SU-DHL-6 (cell line): ENCODE data around the gene PSTPIP1.

Source experiments
- H2AFZ ChIP-seq: fragments of 200-600 bp; sonication (generic); 2 replicates; pipeline ENCODE4 v1.6.1; 2014; ENCODE audit warnings: low read depth, mild to moderate bottlenecking, moderate library complexity, mixed read lengths, antibody characterized with exemption, low read length; ENCODE audit not compliant: severe bottlenecking
- H3F3A ChIP-seq: fragments of 200-600 bp; shearing (Covaris generic); 2 replicates; pipeline ENCODE4 v1.6.0; 2016; ENCODE audit warnings: antibody characterized with exemption, mild to moderate bottlenecking; ENCODE audit not compliant: insufficient read depth
- H3K27ac ChIP-seq: fragments of 200-600 bp; sonication (generic); 2 replicates; pipeline ENCODE4 v1.5.1; 2016; ENCODE audit warnings: low read depth, mild to moderate bottlenecking, low read length, moderate library complexity, mixed read lengths
- H3K27me3 ChIP-seq: fragments of 200-600 bp; sonication (generic), shearing (Covaris generic); 2 replicates; pipeline ENCODE4 v1.6.0; 2014; ENCODE audit warnings: mild to moderate bottlenecking, low read length
- H3K36me3 ChIP-seq: fragments of 200-600 bp; sonication (generic); 2 replicates; pipeline ENCODE4 v1.6.1; 2014; ENCODE audit warnings: mild to moderate bottlenecking, low read length, mixed read lengths
- H3K4me2 ChIP-seq: fragments of 300-600, 200-600 bp; shearing (Covaris generic), sonication (generic); 2 replicates; pipeline ENCODE4 v1.6.0; 2014; ENCODE audit warnings: low read length, low read depth, mild to moderate bottlenecking; ENCODE audit not compliant: poor library complexity, severe bottlenecking
- H3K4me3 ChIP-seq: fragments of 200-600 bp; sonication (generic); 2 replicates; pipeline ENCODE4 v1.5.1; 2014; ENCODE audit warnings: antibody characterized with exemption, low read length, mild to moderate bottlenecking, mixed read lengths; ENCODE audit not compliant: insufficient read depth, poor library complexity, severe bottlenecking
- H3K79me2 ChIP-seq: fragments of 200-600 bp; sonication (generic); 2 replicates; pipeline ENCODE4 v1.6.1; 2014; ENCODE audit warnings: mild to moderate bottlenecking, low read length, moderate library complexity; ENCODE audit not compliant: insufficient read depth
- H3K9ac ChIP-seq: fragments of 200-600 bp; sonication (generic); 2 replicates; pipeline ENCODE4 v1.7.0; 2014; ENCODE audit warnings: mild to moderate bottlenecking, low read length
- H3K9me2 ChIP-seq: fragments of 200-600 bp; sonication (generic); replicated peaks from 2 replicates; pipeline ENCODE4 v1.6.1; 2014; ENCODE audit warnings: low read length; ENCODE audit not compliant: insufficient read depth
- H3K9me3 ChIP-seq: fragments of 200-600 bp; sonication (generic); 2 replicates; pipeline ENCODE4 v1.6.1; 2014; ENCODE audit warnings: low read length, mixed read lengths; ENCODE audit not compliant: insufficient read depth
- H4K20me1 ChIP-seq: fragments of 200-600 bp; sonication (generic); 2 replicates; pipeline ENCODE4 v1.6.1; 2014; ENCODE audit warnings: low read depth, mild to moderate bottlenecking, antibody characterized with exemption, low read length, moderate library complexity, mixed read lengths
- EZH2phosphoT487 ChIP-seq: fragments of 200-600 bp; sonication (generic), shearing (Covaris generic); conservative IDR thresholded peaks from 2 replicates; pipeline ENCODE4 v1.6.1; 2018; ENCODE audit warnings: mild to moderate bottlenecking, antibody characterized with exemption, low read length, moderate library complexity, mixed read lengths
- TF ChIP-seq, protein P1 (sequence below): fragments of 200-600 bp; sonication (generic); IDR thresholded peaks from one replicate; pipeline ENCODE4 v1.5.1; 2017; ENCODE audit warnings: antibody characterized with exemption, mild to moderate bottlenecking, low read length, moderate library complexity; ENCODE audit not compliant: insufficient read depth, poor library complexity, severe bottlenecking

The PSTPIP1 gene

DNA sequence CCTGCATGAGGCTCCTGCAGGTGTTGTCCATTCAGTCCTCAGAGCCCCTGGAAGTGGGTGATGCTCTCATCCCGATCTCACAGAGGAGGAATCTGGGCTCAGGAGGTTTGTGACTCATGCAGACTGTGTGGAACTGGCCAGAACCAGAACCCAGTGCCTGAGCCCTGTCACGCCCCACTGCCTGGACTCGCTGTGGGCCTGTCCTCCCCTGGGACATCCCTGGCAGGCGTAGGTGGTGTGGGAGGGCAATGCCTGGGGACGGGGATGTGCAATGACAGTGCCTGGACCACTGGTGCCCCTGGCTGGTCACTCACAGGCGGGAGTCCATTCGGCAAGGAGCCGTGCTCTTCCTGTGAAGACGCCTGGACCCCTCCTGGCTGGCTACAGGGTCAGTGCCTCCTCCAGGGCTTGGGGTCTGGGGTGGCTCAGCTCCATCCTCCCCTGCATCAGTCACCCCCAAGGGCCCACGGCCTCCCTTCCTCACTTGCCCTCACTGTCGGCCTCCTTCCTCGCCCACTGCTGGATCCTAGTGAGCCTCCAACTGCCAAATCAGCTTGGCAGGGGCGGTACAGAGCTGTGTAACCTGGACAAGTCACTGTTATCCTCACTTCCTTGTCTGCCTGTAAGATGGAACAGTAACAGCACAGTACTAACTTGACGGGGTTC lies 14.9 kb downstream of the PSTPIP1 start:
- Histone ChIP-seq H3F3A (no peaks in the 10 kb centered on the region), H3K9ac (no peak overlapping the region), H3K4me3 (no peak overlapping the region), H2AFZ (no peak overlapping the region), H3K4me2 (no peak overlapping the region), H3K79me2 (no peaks in the 10 kb centered on the region), H3K36me3 (no peaks in the 10 kb centered on the region), H3K9me3 (no peaks in the 10 kb centered on the region), H3K9me2 (no peaks in the 10 kb centered on the region), H3K27me3 (no peaks in the 10 kb centered on the region), H4K20me1 (no peaks in the 10 kb centered on the region), H3K27ac (no peak overlapping the region)
- TF ChIP-seq EZH2phosphoT487 = no peak
- TF ChIP-seq, protein P1, sequence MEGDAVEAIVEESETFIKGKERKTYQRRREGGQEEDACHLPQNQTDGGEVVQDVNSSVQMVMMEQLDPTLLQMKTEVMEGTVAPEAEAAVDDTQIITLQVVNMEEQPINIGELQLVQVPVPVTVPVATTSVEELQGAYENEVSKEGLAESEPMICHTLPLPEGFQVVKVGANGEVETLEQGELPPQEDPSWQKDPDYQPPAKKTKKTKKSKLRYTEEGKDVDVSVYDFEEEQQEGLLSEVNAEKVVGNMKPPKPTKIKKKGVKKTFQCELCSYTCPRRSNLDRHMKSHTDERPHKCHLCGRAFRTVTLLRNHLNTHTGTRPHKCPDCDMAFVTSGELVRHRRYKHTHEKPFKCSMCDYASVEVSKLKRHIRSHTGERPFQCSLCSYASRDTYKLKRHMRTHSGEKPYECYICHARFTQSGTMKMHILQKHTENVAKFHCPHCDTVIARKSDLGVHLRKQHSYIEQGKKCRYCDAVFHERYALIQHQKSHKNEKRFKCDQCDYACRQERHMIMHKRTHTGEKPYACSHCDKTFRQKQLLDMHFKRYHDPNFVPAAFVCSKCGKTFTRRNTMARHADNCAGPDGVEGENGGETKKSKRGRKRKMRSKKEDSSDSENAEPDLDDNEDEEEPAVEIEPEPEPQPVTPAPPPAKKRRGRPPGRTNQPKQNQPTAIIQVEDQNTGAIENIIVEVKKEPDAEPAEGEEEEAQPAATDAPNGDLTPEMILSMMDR = no peak

GRCh38 chr15:77010312-77010686 lies 15.4 kb downstream of the PSTPIP1 start:
- no peaks in the 10 kb centered on the region for H3K27me3 ChIP-seq
- no peaks in the 10 kb centered on the region for H3K79me2 ChIP-seq
- H3K4me3 ChIP-seq = no peak overlapping the region
- H3K9me2 ChIP-seq = no peaks in the 10 kb centered on the region
- no peak overlapping the region for H3K9ac ChIP-seq
- no peaks in the 10 kb centered on the region for H3K9me3 ChIP-seq
- no peak overlapping the region for H2AFZ ChIP-seq
- no peaks in the 10 kb centered on the region for H3F3A ChIP-seq
- no peak for TF ChIP-seq EZH2phosphoT487
- TF ChIP-seq, protein P1 = no peak
- H3K27ac ChIP-seq = no peak overlapping the region
- no peaks in the 10 kb centered on the region for H3K36me3 ChIP-seq
- H3K4me2 ChIP-seq = no peak overlapping the region
- H4K20me1 ChIP-seq = no peaks in the 10 kb centered on the region

- H3K4me3 ChIP-seq = no peak overlapping the region
- no peak overlapping the region for H3K9ac ChIP-seq
- TF ChIP-seq EZH2phosphoT487 = no peak
- TF ChIP-seq, protein P1 = no peak
- H3K27ac ChIP-seq = no peak overlapping the region
- no peaks in the 10 kb centered on the region for H4K20me1 ChIP-seq
- no peak overlapping the region for H3K4me2 ChIP-seq
- no peaks in the 10 kb centered on the region for H3K9me3 ChIP-seq
- H3K79me2 ChIP-seq = no peaks in the 10 kb centered on the region
- no peaks in the 10 kb centered on the region for H3K36me3 ChIP-seq
- H2AFZ ChIP-seq = no peak overlapping the region
- H3K9me2 ChIP-seq = no peaks in the 10 kb centered on the region
- H3F3A ChIP-seq = no peaks in the 10 kb centered on the region
- no peaks in the 10 kb centered on the region for H3K27me3 ChIP-seq
Measured at GRCh38 chr15:77010857-77011256, 15.9 kb downstream of the PSTPIP1 start.
